Tibial nerve (tissue), 4 donors: ENCODE results near the gene KCNK10.

Experiments used
- CTCF ChIP-seq, 5 experiments: fragments of 200-600 bp in 3 of 5; fragments of 450-650 bp in 2 of 5; sonication (generic) in 3 of 5; IDR thresholded peaks; one replicate each; pipeline ENCODE4 v1.5.1; 2016 to 2019; ENCODE audit warnings: antibody characterized with exemption in 5 of 5, mild to moderate bottlenecking in 3 of 5, moderate library complexity in 2 of 5
- EP300 ChIP-seq, 2 donors: sonication (generic); formaldehyde crosslinking; IDR thresholded peaks; one replicate each; pipeline ENCODE4 v1.6.1; 2017; ENCODE audit warnings: antibody characterized with exemption in 2 of 2, mild to moderate bottlenecking in 1 of 2
- POLR2A ChIP-seq, 2 donors: fragments of 450-650 bp; IDR thresholded peaks; one replicate each; pipeline ENCODE4 v1.6.1; 2017; ENCODE audit warnings: antibody characterized with exemption in 2 of 2, mild to moderate bottlenecking in 2 of 2, moderate library complexity in 2 of 2

- TF ChIP-seq CTCF (IDR thresholded peaks at IDR 0.05) (no peak), POLR2A (IDR thresholded peaks at IDR 0.05) (no peak), EP300 (IDR thresholded peaks at IDR 0.05) (no peak)
Measured at GRCh38 chr14:88312257-88312656, 10.8 kb downstream of the KCNK10 start.
